Activated naive CD4-positive, alpha-beta T cell (primary cell): ENCODE results near the gene IQCK.

Source experiments
- DNase-seq, 4 experiments: peaks; one replicate each; lab custom pipeline; 2025; lab: John Stamatoyannopoulos, UW

IQCK gene

DNA sequence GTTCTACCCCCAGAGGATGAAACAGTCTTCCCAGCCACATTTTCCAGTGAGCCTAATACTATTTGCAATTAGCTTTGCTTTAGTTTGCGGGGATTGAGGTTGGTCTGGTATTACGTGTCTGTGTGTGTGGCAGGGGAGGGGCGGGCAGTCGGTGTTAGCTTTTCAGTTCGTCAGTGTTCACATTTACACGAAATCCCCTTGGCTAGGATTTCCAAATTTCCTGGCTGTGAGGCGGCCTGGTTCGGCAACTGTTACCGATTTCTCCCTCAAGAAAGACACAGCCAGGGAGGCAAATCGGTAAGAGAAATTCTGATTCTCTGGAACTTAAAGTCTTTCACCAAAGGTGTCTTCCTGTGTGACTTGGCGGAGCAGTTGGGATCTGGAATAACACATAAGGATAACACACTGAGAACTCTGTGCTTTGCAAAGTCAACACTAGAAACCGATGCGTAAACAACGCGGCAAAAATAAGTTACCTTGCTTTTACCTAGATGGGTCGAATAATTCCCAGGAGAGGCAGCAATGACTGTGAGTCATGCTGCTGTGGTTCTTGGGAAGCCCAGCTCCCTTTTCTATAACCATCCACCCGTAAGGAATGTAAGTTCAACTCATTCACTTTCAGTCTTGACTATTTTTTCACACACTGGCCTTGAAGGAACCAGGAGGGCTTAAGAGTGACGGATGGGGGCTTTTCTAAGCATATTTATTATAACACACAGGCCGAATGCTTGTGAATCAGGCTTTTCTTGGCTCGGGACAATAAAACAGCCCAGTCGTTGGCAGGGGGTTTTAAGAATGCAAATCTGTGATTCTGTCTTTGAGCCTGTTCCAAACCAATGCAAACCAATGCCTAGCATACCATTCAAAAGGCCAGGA, 142.3 kb downstream of the IQCK start:
- DNase-seq: no peak

DNA sequence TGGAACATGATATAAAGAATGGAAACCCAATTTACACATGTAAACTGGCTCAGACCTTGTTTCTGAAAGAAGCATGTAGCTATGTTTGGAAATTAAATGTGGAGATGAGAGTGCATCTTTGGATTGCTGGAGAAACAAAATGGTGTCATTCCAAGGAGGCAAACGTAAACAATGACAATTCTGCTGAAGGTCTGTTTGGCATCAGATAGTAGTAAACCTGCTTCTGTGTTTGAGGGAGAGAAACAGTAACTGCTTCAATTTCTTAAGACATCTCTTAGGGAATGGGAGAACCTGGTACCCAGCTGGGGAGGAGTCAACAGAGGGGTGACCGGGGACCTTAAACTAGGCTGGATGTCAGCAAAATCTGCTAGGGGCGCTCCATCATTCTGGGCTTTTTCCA, 143.1 kb downstream of the IQCK start:
- no peak for DNase-seq

DNA sequence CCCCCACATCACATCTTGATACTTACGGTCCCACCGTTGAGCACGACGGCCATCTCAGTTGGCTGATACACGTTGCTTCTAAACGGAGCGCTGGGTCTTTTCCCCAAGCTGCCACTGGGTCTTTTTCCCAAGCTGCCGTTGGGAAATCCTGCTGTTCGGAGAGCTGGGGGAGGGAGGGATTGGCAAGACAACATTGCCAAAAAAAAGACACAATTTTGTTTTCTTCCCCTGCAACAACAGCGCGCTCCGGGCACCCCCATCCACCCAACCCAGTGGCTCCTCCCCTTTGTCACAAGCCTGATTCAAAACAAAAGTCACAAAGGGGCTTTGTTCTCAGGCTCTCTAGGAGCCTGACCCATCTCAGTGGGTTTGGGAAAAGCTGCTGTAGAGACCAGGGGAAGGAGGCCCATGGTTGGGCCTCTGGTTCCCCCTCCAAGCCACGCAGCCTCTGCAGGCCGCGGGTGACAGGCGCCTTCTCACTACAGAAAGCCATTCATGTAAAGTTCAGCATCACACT, 143.8 kb downstream of the IQCK start:
- no peak for DNase-seq

DNA sequence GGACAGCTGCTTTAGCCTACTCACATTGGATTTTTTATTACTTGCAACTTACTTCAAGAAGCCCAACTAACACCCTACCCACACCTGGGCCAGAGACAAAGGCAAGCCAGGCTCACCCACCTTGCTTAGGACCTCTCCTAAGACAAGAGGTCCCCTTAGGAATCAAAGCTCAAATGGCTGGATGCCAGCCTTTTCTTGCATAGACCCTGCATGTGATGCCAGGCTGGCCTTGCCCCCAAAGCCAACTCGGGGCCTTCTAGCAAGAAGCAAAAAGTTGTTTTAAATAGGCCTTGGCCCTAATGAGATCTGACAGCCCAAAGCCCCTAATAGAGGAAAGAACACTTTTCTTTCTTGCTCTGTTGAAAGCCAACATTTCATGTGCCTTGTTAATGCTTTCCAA, 145.9 kb downstream of the IQCK start:
- no peak for DNase-seq

DNA sequence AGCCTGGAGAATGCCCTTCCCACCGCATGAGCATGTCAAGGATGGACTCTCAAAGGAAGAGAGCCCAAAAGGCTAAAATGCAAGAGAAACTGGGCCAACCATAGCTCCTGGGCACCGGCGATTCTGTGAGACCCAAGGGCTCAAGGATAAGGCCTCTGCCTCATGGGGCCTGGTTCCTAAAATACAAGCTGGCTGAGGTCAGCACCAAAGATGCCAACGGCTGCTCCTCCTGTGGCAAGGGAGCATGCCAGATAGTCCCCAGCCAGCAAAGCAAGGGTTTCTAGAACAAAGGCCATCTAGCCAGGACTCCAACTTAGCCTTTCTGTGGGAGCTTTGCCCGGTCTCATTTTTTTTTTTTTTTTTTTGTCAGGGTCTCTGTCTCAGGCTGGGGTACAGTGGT, 146.5 kb downstream of the IQCK start:
- no peak for DNase-seq

DNA sequence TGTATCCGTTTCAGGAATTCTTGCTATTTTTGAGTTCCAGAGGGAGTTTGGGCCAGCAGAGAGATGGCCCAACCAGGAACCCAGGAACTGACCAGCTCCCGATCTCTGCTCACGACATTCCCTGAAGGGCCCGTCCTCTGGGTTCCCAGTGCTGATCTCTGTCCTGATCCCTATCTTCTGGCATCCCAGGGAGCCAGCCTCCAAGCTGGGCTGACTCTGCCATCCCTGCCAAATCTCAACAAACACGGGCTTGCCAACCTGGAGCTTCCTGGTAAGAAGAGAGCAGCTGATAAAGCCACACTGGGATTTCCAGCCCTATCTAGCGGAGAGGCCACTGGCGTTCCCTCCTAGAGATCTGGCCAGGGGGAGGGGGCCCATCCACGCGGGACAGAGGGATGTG, 150.3 kb downstream of the IQCK start:
- no peak for DNase-seq

DNA sequence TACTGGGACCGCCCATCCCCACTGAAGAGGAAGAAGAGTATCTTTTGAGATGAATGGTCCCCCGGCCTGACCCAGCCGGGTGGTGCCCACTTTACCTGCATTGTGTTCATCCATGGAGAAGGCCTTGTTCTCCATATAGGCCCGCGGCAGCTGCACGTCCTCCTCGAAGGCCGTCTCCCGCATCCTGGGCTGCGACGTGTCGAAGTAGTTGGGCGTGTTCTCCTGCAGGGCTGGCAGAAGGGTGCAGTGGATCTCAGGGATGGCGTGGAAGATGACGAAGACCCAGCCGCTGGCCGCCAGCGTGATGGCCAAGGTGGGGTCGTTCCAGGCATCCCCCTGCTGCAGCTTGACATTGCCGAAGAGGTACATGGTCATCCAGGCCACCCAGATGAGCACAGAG, 153.7 kb downstream of the IQCK start:
- DNase-seq: no peak

DNA sequence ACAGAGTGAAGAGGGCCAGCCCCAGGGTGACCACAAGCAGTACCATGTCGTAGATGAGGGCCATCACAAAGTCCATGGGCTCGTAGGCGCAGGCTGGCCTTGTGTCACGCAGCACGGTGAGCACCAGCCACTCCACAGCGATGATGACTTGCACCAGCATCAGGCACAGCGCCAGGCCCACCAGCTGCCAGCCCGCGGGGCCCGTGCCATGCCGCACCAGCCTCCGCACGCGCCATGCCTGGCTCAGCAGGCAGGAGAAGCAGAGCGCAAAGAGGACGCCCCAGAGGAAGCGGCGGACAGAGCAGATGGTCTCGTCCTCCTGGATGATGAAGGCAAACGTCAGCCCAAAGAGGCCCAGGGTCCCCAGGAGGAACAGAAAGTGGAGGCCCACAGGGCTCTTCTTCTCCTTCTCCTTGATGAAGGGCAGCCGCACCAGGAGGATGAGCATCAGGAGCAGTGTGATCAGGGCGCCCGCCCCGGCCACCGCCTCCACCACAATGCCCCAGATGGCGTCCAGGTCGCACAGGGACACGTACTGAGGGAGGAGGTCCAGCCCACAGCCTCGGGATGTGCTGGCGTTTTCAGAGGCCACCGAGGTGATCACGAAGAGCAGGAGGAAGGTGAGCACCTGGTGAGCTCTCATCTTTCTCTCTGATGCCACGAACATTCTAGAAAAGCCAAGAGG, 154.2 kb downstream of the IQCK start:
- DNase-seq: no peak

DNA sequence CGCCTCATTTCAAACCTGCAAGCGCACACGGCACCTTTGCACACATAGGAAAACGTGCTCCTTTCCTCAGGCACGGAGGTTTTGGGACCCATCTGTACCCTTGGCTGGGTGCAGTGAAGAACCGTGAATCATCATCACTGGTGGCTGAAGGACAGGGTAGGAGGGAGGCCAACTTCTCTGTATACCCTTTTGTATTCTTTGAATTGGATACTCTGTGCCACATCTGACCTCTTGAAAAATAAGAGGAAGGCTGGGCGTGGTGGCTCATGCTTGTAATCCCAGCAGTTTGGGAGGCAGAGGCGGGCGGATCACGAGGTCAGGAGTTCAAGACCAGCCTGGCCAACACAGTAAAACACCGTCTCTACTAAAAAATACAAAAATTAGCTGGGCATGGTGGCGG, 154.9 kb downstream of the IQCK start:
- DNase-seq: no peak

DNA sequence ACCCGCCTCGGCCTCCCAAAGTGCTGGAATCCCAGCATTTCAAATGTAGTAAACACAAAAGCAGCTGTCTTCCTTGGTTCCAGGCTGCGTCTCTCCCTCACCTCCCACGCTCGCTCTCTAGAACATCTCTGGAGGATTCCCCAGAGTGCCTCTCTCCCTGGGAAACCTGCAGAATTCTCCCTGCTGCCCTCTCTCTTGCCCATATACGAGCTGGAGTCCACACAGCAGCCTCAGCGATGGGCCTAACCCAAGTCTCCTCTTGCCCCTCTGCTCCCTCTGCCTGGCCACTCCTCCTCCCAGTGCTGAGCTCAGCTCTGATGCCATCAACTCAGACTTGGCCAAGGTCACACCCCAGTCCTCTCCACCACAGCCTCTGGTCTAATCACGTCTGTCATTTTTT, 156.0 kb downstream of the IQCK start:
- no peak for DNase-seq

DNA sequence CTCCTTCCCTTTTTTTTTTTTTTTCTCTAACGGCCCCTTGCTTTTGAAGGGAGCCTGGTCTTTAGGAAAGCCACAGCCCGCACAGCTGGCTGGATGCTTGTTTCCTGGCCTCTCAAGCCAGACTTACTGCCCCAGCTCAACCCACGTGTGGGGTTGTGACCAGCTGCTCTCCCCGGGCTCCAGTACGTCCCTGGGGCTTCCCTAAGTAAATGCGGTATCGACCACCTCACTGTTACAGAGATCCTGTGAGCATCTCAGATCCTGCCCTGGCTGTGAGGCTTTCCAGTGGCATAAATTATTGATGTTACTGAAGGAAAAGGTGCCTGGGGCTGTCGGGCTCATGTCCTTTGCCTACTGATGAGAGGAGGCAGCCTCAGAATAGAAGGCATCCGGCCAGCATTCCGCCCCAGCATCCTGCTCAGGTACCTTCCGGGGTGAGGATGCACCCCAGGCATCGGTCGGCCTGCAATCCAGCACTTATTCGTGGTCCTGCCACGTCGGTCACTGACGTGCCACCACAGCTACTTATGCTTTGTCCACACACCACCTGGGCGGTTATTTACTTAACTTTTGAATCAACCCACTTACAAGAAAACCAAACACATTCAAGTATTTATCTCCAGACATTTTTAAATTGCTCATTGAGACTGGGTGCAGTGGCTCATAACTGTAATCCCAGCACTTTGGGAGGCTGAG, 156.9 kb downstream of the IQCK start:
- no peak for DNase-seq

DNA sequence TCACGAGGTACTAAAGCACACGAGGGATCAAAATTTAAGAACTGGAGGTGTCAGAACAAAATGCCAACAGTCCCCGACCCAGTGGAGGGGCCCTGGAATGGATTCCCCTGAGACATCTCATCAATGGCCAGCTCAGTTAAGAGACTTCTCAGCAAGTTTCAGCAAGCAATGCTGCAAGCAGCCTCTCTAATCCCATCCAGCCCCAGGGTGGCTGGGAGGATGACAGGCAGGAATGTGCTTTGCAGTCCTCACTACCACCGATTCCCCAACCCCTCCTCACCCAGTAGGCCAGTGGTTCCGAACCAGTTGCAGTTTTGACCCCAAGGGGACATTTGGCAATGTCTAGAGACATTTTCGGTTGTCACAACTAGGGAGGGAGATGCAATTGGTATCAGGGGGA, 157.8 kb downstream of the IQCK start:
- DNase-seq: no peak

DNA sequence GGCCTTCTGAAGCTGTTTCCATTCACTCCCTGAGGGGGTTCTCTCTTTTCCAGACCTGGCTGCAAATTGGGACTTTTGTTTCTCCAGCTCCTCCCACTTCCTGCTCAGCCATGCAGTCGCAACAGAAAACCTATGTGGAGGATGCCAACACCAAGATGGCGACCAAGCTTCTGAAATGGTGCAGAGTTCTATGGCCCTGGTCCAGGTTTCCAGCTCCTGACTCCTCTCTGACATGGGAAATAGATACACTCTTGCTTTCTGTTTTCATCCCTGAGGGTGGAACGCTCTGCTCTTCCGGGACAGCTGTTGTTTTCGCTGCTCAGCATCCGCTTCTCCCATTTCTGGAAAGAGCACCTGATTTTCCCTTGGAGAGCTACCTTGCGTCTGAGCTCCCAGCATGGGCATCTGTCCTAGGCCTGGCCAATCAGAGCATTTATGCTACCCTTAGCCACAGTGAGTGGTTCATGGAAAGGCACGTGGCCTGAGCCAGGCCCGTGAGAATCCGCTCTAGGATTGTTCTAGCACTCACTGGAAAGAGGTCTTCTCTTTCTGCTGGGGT, 158.5 kb downstream of the IQCK start:
- DNase-seq: no peak

DNA sequence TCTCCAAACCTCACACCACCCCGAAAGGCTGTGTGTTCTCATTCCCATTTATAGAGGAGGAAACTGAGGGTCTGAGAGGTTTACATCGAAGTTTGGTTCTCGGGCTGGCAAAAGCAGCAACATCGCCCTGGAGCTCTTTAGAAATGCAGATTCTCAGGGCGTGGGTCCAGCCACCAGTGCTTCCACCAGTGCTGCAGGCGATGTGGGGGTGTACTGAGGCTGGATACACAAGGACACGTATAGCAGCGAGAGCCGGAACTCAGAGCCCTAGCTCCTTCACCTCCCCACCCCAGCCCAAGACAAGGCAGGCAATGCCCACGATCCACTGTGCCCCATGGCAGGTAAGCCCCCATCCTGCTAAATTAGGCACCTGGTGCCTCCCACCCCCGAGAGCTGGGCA, 160.7 kb downstream of the IQCK start:
- DNase-seq: no peak

DNA sequence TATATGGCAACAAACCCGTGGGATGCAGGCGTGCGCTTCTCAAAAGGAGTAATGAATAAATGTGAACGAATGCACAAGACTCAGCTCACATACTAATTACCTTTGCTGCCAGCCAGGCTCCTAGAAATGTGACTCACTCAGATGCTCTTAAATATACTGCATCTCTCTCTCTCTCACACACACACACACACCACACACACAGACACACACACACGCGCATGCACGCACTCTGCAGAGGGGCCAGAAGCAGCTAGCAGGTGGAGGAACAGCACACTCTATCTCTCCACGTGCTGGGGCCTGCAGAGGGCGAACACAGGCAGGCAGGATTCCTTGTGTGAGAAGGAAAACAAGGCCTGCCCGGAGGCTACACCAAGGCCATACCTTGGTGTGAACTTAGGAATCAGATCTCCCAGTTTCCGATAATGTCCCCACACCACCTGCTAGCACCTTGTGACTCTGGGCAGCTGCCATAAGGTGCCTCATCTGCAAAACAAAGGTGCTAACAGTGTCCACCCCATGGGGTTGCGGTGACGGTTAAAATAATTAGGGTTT, 161.2 kb downstream of the IQCK start:
- DNase-seq: no peak

DNA sequence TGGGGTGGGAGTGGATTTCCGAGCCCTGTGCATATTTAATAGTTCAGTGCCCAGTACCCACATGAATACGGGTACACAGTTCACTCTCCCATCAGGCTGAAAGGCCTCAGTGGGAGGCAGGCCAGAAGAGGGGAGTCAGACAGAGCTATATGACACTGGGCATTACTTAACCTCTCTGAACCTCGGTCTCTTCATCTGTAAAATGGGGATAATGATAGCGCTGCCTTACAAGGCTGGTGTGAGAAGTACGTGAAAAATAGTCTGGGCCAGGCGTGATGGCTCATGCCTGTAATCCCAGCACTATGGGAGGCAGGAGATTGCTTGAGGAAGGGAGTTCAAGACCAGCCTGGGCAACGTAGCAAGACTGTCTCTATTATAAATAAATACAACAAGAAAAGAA, 163.0 kb downstream of the IQCK start:
- DNase-seq: no peak

DNA sequence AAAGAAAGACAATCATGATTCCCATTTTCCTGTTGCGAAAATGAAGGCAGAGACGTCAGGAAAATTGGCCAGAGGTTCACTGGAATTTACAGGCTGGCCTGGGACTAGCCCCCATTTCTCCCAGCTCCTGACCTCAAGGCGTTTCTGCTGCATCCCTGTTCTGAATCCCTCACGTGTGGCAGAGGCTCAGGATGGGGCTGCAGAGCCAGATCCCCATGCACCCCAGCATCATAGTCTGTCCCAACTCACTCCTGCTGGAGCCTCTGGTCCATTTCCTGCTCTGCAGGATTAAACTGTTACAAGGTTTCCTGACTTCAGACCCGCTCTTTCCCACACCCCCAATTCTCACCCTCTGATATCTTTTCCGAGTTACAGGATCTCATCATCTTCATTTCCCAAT, 163.7 kb downstream of the IQCK start:
- no peak for DNase-seq

DNA sequence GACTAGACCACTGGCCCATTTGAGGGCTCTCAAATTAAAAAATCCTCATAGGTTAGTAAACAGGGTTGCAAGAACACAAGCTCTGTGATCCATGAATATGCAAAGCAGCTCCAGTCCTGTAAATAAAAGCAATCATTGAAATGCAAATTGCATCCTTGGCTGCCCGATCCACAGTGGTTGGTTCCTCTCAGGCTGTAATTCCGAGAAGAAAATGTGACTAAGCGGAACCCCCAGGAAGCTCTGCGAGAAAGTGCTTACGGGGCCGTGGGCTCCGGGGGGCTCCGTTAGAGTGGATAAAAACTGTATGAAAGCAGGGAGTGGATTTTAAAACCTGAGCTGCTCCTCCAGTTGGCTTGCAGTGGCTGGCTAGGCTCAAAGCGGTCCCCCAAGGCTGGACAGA, 164.1 kb downstream of the IQCK start:
- DNase-seq: no peak

DNA sequence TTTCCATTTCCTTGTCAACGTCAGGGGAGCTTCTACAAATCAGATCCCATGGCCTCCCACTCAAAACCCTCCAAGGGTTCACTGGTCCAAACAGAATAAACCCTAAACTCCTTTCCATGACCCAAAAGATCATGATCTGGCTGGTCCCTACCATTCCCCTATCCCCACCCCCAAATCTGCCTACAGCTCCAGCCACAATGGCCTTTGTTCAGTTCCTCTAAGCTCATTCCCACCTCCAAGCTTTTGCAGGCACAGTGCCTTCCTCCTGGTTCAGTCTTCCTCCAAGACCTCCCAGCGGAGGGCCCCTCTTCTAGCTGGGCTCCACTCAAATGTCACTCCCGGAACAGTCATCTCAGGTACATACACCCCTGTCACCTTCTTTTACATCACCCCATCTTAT, 164.6 kb downstream of the IQCK start:
- no peak for DNase-seq

DNA sequence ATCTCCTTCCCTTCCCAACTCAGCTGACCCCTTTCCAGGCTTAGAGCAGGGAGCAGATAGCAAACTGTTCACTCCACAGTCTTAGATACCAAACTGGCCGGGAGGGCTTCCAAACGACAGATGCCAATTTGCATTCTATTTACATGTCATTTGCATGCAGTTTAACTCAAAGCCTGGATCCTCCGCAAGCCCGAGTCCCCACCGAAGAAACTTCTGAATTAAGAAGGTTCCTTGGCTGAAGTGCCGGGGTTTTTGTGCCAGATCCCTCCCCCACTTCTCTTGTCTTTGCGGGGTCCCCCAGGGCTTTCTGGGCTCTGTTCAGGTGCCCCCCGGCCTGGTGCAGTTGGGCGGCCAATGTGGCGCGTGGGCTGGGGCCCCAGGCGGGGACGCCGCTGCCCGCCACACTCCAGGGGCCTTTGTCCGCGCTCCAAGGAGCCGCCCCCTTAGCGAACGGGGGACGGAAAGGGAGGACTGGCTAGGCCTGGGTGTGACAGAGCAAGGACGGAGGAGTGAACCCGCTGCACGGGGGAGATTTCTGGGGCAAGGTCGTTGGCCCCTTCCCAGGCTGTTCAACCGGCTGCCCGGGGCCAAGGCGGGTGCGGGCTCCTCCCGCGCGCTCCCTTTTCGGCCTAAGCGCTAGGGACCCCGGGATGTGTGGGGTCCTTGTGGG, 165.4 kb downstream of the IQCK start:
- DNase-seq: no peak

DNA sequence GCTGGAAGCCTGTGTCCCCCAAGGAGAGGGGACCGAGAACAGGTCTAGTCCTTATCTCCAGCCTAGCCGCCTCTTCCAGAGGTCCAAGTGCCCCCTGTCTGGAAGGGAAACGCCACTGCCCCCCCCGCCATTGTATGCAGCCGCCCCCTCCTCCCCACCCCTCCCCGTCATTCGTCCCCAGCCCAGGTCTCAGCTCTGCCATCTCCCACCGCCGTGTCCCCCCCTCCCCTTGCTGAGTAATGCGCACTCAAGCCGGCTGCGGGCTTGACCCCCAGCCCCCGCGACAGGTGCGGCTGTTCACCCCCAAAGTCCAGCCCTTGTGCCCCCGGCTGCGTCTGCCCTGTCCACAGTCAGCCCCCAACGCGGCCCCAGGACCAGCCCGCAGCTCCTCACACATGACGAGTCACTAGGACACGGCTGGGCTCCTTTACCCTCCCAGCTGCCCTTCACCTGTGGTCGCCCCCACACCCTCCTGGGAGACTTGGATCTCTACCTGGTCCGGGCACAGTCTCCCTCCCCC, 166.0 kb downstream of the IQCK start:
- DNase-seq: no peak
